ENCODE results near the gene MOB3A. TPM values are rescaled to one million over a fixed set of nuclear protein-coding genes. Genes with fewer than 3 reads are reported as not detected.
A peak's percentile ranks its signal among the peaks of the same experiment; 100 is the strongest.

The MOB3A gene
- total and polyA plus RNA-seq, 2 of the 8 experiments (the other 6 are each of a cell fraction or from before 2014, with no cell fraction given) = 9.2 to 9.6 TPM

DNA sequence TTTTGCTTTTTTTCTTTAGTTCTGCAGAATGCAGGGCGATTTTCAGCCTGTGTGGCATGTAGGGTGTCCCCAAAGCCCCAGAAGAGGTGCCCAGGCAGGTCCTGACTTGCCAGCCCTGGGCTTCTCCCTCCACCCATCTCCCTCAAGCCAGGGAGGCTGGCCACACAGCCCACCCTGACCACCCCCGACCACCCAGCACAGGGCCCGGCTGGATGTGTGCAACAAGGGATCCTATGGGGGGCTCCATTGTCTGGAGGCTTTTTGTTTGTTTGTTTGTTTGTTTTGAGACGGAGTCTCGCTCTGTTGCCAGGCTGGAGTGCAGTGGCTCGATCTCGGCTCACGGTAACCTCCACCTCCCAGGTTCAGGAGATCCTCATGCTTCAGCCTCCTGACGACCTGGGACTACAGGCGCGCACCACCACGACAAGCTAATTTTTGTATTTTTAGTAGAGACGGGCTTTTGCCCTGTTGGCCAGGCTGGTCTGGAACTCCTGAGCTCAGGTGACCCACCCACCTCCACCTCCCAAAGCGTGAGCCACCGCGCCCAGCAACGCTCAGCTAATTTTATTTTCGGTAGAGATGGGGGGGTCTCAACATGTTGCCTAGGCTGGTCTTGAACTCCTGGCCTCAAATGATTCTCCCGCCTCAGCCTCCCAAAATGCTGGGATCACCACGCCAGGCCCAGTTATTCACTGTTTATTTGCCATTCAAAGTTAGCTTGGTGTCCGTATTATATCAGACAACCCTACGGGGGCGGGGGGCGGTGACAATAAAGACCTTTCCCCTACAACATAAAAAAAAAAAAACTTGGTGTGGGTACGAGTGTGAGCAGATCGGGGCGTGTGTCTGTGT, 37.3 kb downstream of the MOB3A start:
- H4K5ac ChIP-seq (ENCODE audit: insufficient read length, low read depth, low read length) = peak overlapping the region; percentile 21
- no peak overlapping the region; a peak in 1 of 7 replicates for H3K9ac ChIP-seq (replicated peaks in 1 of 4; ENCODE audit: extremely low read depth in 1 of 4, low read depth in 3 of 4, low read length in 3 of 4)
- peak overlapping the region; percentile 91 for H4K8ac ChIP-seq (ENCODE audit: extremely low read depth, insufficient read depth, low read length)
- WGBS, 2 experiments (ENCODE audit: extremely low coverage in 1 of 2, insufficient coverage in 1 of 2, insufficient read length in 1 of 2, insufficient replicate concordance in 2 of 2, low coverage in 1 of 2, low lambda C conversion rate in 2 of 2, missing lambda C conversion rate in 1 of 2) = 94% methylated on average over 23 of the region's 27 CpGs; no CpG with 5 or more reads in 1 of the 2 experiments
- H3K4me1 ChIP-seq (replicated peaks in 1 of 4; ENCODE audit: control insufficient read depth in 3 of 4, insufficient read depth in 4 of 4, low read length in 3 of 4) = peaks cover 4 to 32% (median 24%) of the 10 kb centered on the region in 4 experiments
- H3K79me1 ChIP-seq (ENCODE audit: low read depth, low read length) = no peaks in the 10 kb centered on the region
- no peak overlapping the region for H2BK20ac ChIP-seq (ENCODE audit: low read length)
- H3K36me3 ChIP-seq (ENCODE audit: control insufficient read depth in 2 of 4, insufficient read depth in 4 of 4, low read length in 3 of 4) = no peaks in the 10 kb centered on the region
- H2BK5ac ChIP-seq (ENCODE audit: low read depth, low read length) = peak overlapping the region; percentile 87
- H3K4me3 ChIP-seq (ENCODE audit: extremely low read depth in 1 of 4, insufficient read depth in 2 of 4, low read depth in 3 of 4, low read length in 4 of 4) = no peak overlapping the region
- H3K4ac ChIP-seq (replicated peaks; ENCODE audit: insufficient read length, low read depth, low read length) = no peak overlapping the region
- H3K23me2 ChIP-seq (ENCODE audit: low read depth, low read length) = peaks cover 5% of the 10 kb centered on the region; the same call in 1 of the 2 replicates
- no peak overlapping the region for H3K4me2 ChIP-seq (ENCODE audit: insufficient read depth in 1 of 2, low read depth in 2 of 2, low read length in 2 of 2)
- DNase-seq (ENCODE audit: low read depth in 1 of 2, low spot score in 2 of 2) (no peak), FAIRE-seq (no peak)
- H3K79me2 ChIP-seq (ENCODE audit: control insufficient read depth in 1 of 2, insufficient read depth in 2 of 2, low read length in 2 of 2) = no peaks in the 10 kb centered on the region
- H4K20me1 ChIP-seq (replicated peaks in 1 of 2; ENCODE audit: control insufficient read depth in 1 of 2, insufficient read depth in 2 of 2, low read length in 2 of 2) = no peaks in the 10 kb centered on the region
- no peak overlapping the region for H2AFZ ChIP-seq (ENCODE audit: low read length)
- ChIA-PET POLR2A (ENCODE audit: partially characterized antibody) (interaction anchor here (0.7 to 22.2 kb wide), 9 partner anchors 10 to 211 kb away, joined by 3 to 524 read pairs (median 3); no protein-coding TSS in a partner anchor), CTCF (ENCODE audit: partially characterized antibody) (interaction anchor here (0.5 to 3.2 kb wide), 8 partner anchors 10 to 229 kb away, joined by 3 to 16 read pairs (median 4); no protein-coding TSS in a partner anchor)
- no peak overlapping the region for H2BK15ac ChIP-seq (ENCODE audit: low read length)
- H3K14ac ChIP-seq (ENCODE audit: insufficient read length) = no peak overlapping the region
- H2AK5ac ChIP-seq (ENCODE audit: low read depth, low read length) = peak overlapping the region; percentile 93; the same call in 1 of the 2 replicates
- no peaks in the 10 kb centered on the region for H3K27me3 ChIP-seq (replicated peaks in 1 of 4; ENCODE audit: control insufficient read depth in 3 of 4, extremely low read depth in 1 of 4, insufficient read depth in 3 of 4, low read length in 3 of 4)
- peak overlapping the region; percentile 91 for H4K91ac ChIP-seq (replicated peaks; ENCODE audit: insufficient read length, low read length)
- 0 out of 2 replicates have a peak overlapping the region, but pooled peaks have one; percentile 9 for H3K18ac ChIP-seq (ENCODE audit: extremely low read depth, low read length)
- H2BK120ac ChIP-seq (replicated peaks; ENCODE audit: low read depth, low read length) = peak overlapping the region; percentile 64
- H3K9me3 ChIP-seq (ENCODE audit: insufficient read depth in 2 of 2, low read depth in 1 of 2, low read length in 1 of 2) = no peaks in the 10 kb centered on the region
- peak overlapping the region; percentile 98 for H2BK12ac ChIP-seq (ENCODE audit: low read depth, low read length)
- H3K56ac ChIP-seq (replicated peaks; ENCODE audit: insufficient read length, low read depth, low read length) = no peak overlapping the region
- H3K23ac ChIP-seq (ENCODE audit: insufficient read length) = no peak overlapping the region
- 0 out of 2 replicates have a peak overlapping the region, but pooled peaks have one; percentile 51 for H3K27ac ChIP-seq (ENCODE audit: low read depth, low read length)
- TF ChIP-seq TCF12 (IDR thresholded peaks at IDR 0.05; ENCODE audit: low read depth, low read length) (no peak), BCL11A (IDR thresholded peaks at IDR 0.05; ENCODE audit: low read depth in 2 of 2, low read length in 2 of 2) (no peak), TEAD4 (IDR thresholded peaks at IDR 0.05; ENCODE audit: low read depth, low read length) (no peak), CTCF (IDR thresholded peaks at IDR 0.05; ENCODE audit: control extremely low read depth in 1 of 3, insufficient read depth in 1 of 3, low read depth in 1 of 3, low read length in 3 of 3) (no peak), ATF3 (IDR thresholded peaks at IDR 0.05; ENCODE audit: insufficient read depth, low read depth, low read length) (no peak), RNF2 (IDR thresholded peaks at IDR 0.05; ENCODE audit: borderline replicate concordance, low read depth, low read length, missing control alignments, poor library complexity, severe bottlenecking) (no peak), GTF2F1 (IDR thresholded peaks at IDR 0.05; ENCODE audit: borderline replicate concordance, low read depth, low read length) (no peak)

Measured in H1 (cell line).